ENCODE results near the gene FAM163B. TPM values are rescaled to one million over a fixed set of nuclear protein-coding genes. Genes with fewer than 3 reads are reported as not detected.

FAM163B gene
- total RNA-seq, 1 donor from 2014 or later, result not detected

DNA sequence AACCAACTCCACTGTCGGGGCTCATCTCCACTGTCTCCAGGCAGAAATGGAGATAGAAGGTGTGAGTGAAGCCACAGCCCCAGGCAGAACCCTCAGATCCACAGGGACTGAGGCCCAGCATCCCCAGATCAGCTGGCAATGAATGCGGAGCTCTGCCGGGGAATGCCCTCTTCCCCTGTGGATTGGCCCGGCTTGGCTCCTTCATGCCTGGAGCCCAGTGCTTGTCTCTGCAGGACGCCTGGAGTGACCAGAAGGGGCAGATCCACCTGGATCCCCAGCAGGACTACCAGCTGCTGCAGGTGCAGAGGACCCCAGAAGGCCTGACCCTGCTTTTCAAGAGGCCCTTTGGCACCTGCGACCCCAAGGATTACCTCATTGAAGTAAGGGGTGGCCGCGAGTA lies 30.4 kb upstream of the FAM163B start:
- no peak overlapping the region for H3K27ac ChIP-seq (ENCODE audit: low read depth, low read length)
- H3K79me2 ChIP-seq (ENCODE audit: insufficient read depth, low read length), result no peaks in the 10 kb centered on the region
- no peaks in the 10 kb centered on the region for H4K20me1 ChIP-seq (ENCODE audit: insufficient read depth, low read length)
- no peak overlapping the region for H3K9ac ChIP-seq (ENCODE audit: low read length)
- H3K9me3 Mint-ChIP-seq (ENCODE audit: unreplicated experiment), result no peaks in the 10 kb centered on the region
- H3K9me3 ChIP-seq (ENCODE audit: insufficient read depth, low read depth, low read length), result no peaks in the 10 kb centered on the region
- TF ChIP-seq EZH2 (IDR thresholded peaks at IDR 0.05; ENCODE audit: insufficient read depth, low read length), result no peak
- TF ChIP-seq, protein P1, sequence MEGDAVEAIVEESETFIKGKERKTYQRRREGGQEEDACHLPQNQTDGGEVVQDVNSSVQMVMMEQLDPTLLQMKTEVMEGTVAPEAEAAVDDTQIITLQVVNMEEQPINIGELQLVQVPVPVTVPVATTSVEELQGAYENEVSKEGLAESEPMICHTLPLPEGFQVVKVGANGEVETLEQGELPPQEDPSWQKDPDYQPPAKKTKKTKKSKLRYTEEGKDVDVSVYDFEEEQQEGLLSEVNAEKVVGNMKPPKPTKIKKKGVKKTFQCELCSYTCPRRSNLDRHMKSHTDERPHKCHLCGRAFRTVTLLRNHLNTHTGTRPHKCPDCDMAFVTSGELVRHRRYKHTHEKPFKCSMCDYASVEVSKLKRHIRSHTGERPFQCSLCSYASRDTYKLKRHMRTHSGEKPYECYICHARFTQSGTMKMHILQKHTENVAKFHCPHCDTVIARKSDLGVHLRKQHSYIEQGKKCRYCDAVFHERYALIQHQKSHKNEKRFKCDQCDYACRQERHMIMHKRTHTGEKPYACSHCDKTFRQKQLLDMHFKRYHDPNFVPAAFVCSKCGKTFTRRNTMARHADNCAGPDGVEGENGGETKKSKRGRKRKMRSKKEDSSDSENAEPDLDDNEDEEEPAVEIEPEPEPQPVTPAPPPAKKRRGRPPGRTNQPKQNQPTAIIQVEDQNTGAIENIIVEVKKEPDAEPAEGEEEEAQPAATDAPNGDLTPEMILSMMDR (IDR thresholded peaks at IDR 0.05; ENCODE audit: insufficient read depth, low read depth, low read length), result no peak
- H3K4me1 Mint-ChIP-seq (ENCODE audit: low read depth, unreplicated experiment), result no peaks in the 10 kb centered on the region
- peaks cover 22% of the 10 kb centered on the region for H3K27me3 ChIP-seq (ENCODE audit: insufficient read depth, low read length)
- no peak overlapping the region for H3K4me3 Mint-ChIP-seq (ENCODE audit: unreplicated experiment)
- H3K4me2 ChIP-seq (ENCODE audit: low read length), result no peak overlapping the region
- no peak overlapping the region for H3K27ac Mint-ChIP-seq (ENCODE audit: unreplicated experiment)
- peaks cover 58% of the 10 kb centered on the region for H3K27me3 Mint-ChIP-seq (ENCODE audit: low read depth, unreplicated experiment)
- H3K36me3 ChIP-seq (ENCODE audit: insufficient read depth, low read length), result no peaks in the 10 kb centered on the region
- no peak for DNase-seq (ENCODE audit: low read depth)
- H2AFZ ChIP-seq (ENCODE audit: low read depth, low read length), result no peak overlapping the region
- no peak overlapping the region for H3K4me3 ChIP-seq (ENCODE audit: insufficient read depth, low read depth, low read length)
- H3K36me3 Mint-ChIP-seq (ENCODE audit: low read depth, unreplicated experiment), result no peaks in the 10 kb centered on the region
- H3K4me1 ChIP-seq (ENCODE audit: insufficient read depth, low read length), result no peaks in the 10 kb centered on the region
- no peak for FAIRE-seq

GRCh38 chr9:133638711-133639110 lies 29.5 kb upstream of the FAM163B start:
- Mint-ChIP-seq H3K4me1 (ENCODE audit: low read depth, unreplicated experiment) (no peaks in the 10 kb centered on the region), H3K27me3 (ENCODE audit: low read depth, unreplicated experiment) (peaks cover 59% of the 10 kb centered on the region), H3K4me3 (ENCODE audit: unreplicated experiment) (no peak overlapping the region), H3K9me3 (ENCODE audit: unreplicated experiment) (no peaks in the 10 kb centered on the region), H3K36me3 (ENCODE audit: low read depth, unreplicated experiment) (no peaks in the 10 kb centered on the region), H3K27ac (ENCODE audit: unreplicated experiment) (no peak overlapping the region)
- H3K4me1 ChIP-seq (ENCODE audit: insufficient read depth, low read length), result no peaks in the 10 kb centered on the region
- no peak for FAIRE-seq
- TF ChIP-seq EZH2 (IDR thresholded peaks at IDR 0.05; ENCODE audit: insufficient read depth, low read length), result no peak
- TF ChIP-seq, protein P1 (IDR thresholded peaks at IDR 0.05; ENCODE audit: insufficient read depth, low read depth, low read length), result no peak
- no peak for DNase-seq (ENCODE audit: low read depth)
- no peak overlapping the region for H3K27ac ChIP-seq (ENCODE audit: low read depth, low read length)
- no peaks in the 10 kb centered on the region for H3K9me3 ChIP-seq (ENCODE audit: insufficient read depth, low read depth, low read length)
- H4K20me1 ChIP-seq (ENCODE audit: insufficient read depth, low read length), result no peaks in the 10 kb centered on the region
- peaks cover 29% of the 10 kb centered on the region for H3K27me3 ChIP-seq (ENCODE audit: insufficient read depth, low read length)
- no peaks in the 10 kb centered on the region for H3K36me3 ChIP-seq (ENCODE audit: insufficient read depth, low read length)
- no peak overlapping the region for H3K4me2 ChIP-seq (ENCODE audit: low read length)
- no peak overlapping the region for H3K9ac ChIP-seq (ENCODE audit: low read length)
- H3K79me2 ChIP-seq (ENCODE audit: insufficient read depth, low read length), result no peaks in the 10 kb centered on the region
- H2AFZ ChIP-seq (ENCODE audit: low read depth, low read length), result no peak overlapping the region
- no peak overlapping the region for H3K4me3 ChIP-seq (ENCODE audit: insufficient read depth, low read depth, low read length)

DNA sequence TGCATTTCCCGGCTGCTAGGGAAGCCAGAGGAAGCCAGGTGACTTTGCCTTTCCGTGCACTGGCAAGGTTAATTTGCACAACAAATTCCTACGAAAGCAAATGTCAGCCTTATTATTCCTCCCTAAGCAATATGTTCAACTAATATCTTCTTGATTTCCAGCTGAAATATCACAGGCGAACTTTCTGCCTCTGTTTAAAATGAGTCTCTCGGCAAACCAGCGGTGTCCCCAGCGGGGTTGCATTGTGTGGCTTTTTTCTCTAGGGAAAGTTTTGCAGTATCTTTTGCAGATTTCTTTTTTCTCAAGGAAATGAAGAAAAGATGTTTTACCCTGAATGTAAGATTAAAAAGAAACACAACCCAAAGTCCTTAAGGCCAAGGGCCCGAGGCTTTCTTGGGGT lies 28.9 kb upstream of the FAM163B start:
- Histone ChIP-seq H3K4me2 (ENCODE audit: low read length) (no peak overlapping the region), H3K9me3 (ENCODE audit: insufficient read depth, low read depth, low read length) (no peaks in the 10 kb centered on the region), H3K79me2 (ENCODE audit: insufficient read depth, low read length) (no peaks in the 10 kb centered on the region), H3K36me3 (ENCODE audit: insufficient read depth, low read length) (no peaks in the 10 kb centered on the region), H3K9ac (ENCODE audit: low read length) (no peak overlapping the region), H3K4me1 (ENCODE audit: insufficient read depth, low read length) (no peaks in the 10 kb centered on the region), H3K4me3 (ENCODE audit: insufficient read depth, low read depth, low read length) (no peak overlapping the region), H2AFZ (ENCODE audit: low read depth, low read length) (no peak overlapping the region), H4K20me1 (ENCODE audit: insufficient read depth, low read length) (no peaks in the 10 kb centered on the region), H3K27ac (ENCODE audit: low read depth, low read length) (no peak overlapping the region), H3K27me3 (ENCODE audit: insufficient read depth, low read length) (peaks cover 32% of the 10 kb centered on the region)
- no peak overlapping the region for H3K27ac Mint-ChIP-seq (ENCODE audit: unreplicated experiment)
- TF ChIP-seq, protein P1 (IDR thresholded peaks at IDR 0.05; ENCODE audit: insufficient read depth, low read depth, low read length), result no peak
- no peak for TF ChIP-seq EZH2 (IDR thresholded peaks at IDR 0.05; ENCODE audit: insufficient read depth, low read length)
- peaks cover 1% of the 10 kb centered on the region for H3K4me1 Mint-ChIP-seq (ENCODE audit: low read depth, unreplicated experiment)
- no peak overlapping the region for H3K4me3 Mint-ChIP-seq (ENCODE audit: unreplicated experiment)
- no peak for FAIRE-seq
- DNase-seq (ENCODE audit: low read depth), result no peak
- no peaks in the 10 kb centered on the region for H3K9me3 Mint-ChIP-seq (ENCODE audit: unreplicated experiment)
- H3K36me3 Mint-ChIP-seq (ENCODE audit: low read depth, unreplicated experiment), result no peaks in the 10 kb centered on the region
- H3K27me3 Mint-ChIP-seq (ENCODE audit: low read depth, unreplicated experiment), result peaks cover 62% of the 10 kb centered on the region
